H1 (cell line): ENCODE results near the gene CUX1. TPM values are rescaled to one million over a fixed set of nuclear protein-coding genes. Genes with fewer than 3 reads are reported as not detected.

Experiments used
- BRCA1 ChIP-seq: IDR thresholded peaks from 2 replicates; pipeline ENCODE4 v1.6.1; 2012; ENCODE audit warnings: low read depth, low read length, improper control_type of control experiment
- GABPA ChIP-seq: IDR thresholded peaks from 2 replicates; pipeline ENCODE4 v1.6.1; 2011; ENCODE audit warnings: mild to moderate bottlenecking, low read length, moderate library complexity, borderline replicate concordance; ENCODE audit not compliant: insufficient read depth
- KDM1A ChIP-seq: fragments of 200-600, 300-600 bp; sonication (generic); IDR thresholded peaks from 2 replicates; pipeline ENCODE4 v1.7.1; 2016; ENCODE audit warnings: mild to moderate bottlenecking, low read length, borderline replicate concordance
- KDM5A ChIP-seq: fragments of 200-600 bp; IDR thresholded peaks from 2 replicates; pipeline ENCODE4 v1.7.1; 2012; ENCODE audit warnings: mild to moderate bottlenecking, low read length, inconsistent platforms, mixed read lengths
- SP4 ChIP-seq: IDR thresholded peaks from 2 replicates; pipeline ENCODE4 v1.6.1; 2012; ENCODE audit warnings: low read length, inconsistent platforms
- SUZ12 ChIP-seq: fragments of 200-600 bp; sonication (generic); IDR thresholded peaks from 2 replicates; pipeline ENCODE4 v1.6.1; 2012; ENCODE audit warnings: mild to moderate bottlenecking, inconsistent platforms, low read length, moderate library complexity, mixed read lengths
- polyA plus RNA-seq, 7 experiments: library from polyadenylated mRNA; depleted of rRNA in 3 of 7; stranded (reverse) in 5 of 7; unstranded in 2 of 7; fragments of >200 nt in 5 of 7; fragments of 200-250 nt in 2 of 7; gene quantifications; 1 replicate in 5 of 7; 2 replicates in 1 of 7; 4 replicates in 1 of 7; pipeline versions ENCODE4 v1.2.1 to v1.2.3, GENCODE V29; 2011 to 2013; ENCODE audit warnings: missing spikeins in 2 of 7, mixed read lengths in 2 of 7
- total RNA-seq: library from RNA; stranded (reverse); fragmentation: NEBNext Ultra II Directional; extraction: Animal tissue kit (Norgen Biotek cat#: 25700); gene quantifications from 2 replicates; pipeline ENCODE4 v1.2.1, GENCODE V29; 2021

The CUX1 gene
- total and polyA plus RNA-seq, 2 of the 8 experiments (the other 6 are each of a cell fraction or from before 2014, with no cell fraction given) = 21.6 to 65.9 TPM

DNA sequence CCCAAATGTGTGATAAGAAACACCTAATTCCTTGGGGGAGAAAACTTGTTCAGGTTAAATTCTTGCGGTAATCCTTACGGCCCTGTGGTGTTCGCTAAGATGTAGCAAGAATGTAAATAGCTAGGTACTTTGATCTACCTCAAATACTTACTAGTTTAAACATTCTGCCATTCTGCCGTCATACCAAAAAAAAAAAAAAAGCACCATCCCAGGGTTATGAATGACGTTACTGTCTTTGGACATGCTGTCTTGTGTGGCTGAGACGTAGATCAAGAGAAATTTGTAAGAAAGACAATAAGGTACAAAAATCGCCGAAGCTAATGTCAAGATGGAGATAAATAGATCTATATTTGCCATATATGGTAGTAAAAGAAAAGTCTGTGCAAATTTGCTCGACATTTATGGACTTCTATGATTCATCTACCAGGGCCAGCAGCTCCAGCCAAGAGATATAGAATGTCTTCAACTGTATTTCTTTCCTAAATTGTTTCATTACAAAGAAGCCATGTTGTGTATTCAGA is 195.6 kb downstream of the CUX1 start (continued):
- TF ChIP-seq BRCA1 (no peak), SP4 (no peak), KDM1A (no peak), GABPA (no peak), KDM5A (no peak), SUZ12 (no peak)
